Right ventricle myocardium inferior (tissue), 1 donor: Measurements from ENCODE around the gene CCN6. TPM values are rescaled to one million over a fixed set of nuclear protein-coding genes. Genes with fewer than 3 reads are reported as not detected.

Experiments used
- ATAC-seq: fragments of 200-7000 bp; cut with Tn5 transposase; one replicate; pipeline ENCODE4 v1.9.1; 2020; ENCODE audit warnings: mild to moderate bottlenecking, moderate library complexity
- DNase-seq: peaks from one replicate; pipeline ENCODE4 v3.0.0; 2021; ENCODE audit errors: missing footprints
- intact Hi-C: fragments of 100-400 bp; cut with DNase I; formaldehyde crosslinking; loops from one replicate; pipeline ENCODE4 v1.11.0; 2022
- total RNA-seq: library from RNA; stranded (reverse); fragmentation: NEBNext Ultra II Directional; extraction: Animal tissue kit (Norgen Biotek cat#: 25700); gene quantifications from one replicate; pipeline ENCODE4 v1.2.1, GENCODE V29; 2021
- donor health status: DM: no; HTN: yes; CAD: no; lungs with severe emphysema.

The CCN6 gene
- total RNA-seq, 1 donor from 2014 or later: not detected

DNA sequence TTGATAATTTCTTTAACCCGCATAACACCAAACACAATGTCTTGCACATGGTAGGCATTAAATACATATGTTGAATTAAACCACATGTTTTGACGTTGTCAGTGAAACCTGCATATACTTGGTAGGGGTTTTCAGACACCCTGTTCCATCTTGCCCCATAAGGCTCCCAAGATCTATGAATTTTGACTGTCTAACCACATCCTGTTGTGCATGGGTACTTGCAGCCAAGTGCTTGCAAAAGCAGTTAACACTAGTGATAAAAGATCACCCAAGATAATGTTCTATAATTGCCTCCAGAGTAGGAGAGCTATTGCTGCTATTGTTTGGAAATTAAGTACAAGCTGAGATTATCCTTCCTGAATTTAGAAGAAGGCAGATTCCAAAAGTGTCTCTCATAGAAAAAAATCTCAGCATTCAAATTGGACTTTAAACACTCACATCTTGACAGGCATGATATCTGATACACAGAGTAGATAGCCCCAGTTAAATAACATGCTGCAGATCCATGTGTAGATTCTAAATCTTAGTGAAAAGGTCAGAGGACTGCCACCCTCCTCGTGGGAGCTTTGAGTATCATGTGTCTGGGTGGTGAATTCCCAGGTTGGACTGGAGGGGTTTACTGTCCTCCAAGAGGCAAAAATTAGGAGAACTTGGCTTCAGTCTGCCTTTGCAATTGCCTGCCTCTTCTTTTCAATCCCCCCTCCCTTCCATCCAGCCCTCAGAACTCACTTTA lies 25.8 kb upstream of the CCN6 start:
- ATAC-seq (no peak), DNase-seq (no peak)
- intact Hi-C loops: no loop called here

DNA sequence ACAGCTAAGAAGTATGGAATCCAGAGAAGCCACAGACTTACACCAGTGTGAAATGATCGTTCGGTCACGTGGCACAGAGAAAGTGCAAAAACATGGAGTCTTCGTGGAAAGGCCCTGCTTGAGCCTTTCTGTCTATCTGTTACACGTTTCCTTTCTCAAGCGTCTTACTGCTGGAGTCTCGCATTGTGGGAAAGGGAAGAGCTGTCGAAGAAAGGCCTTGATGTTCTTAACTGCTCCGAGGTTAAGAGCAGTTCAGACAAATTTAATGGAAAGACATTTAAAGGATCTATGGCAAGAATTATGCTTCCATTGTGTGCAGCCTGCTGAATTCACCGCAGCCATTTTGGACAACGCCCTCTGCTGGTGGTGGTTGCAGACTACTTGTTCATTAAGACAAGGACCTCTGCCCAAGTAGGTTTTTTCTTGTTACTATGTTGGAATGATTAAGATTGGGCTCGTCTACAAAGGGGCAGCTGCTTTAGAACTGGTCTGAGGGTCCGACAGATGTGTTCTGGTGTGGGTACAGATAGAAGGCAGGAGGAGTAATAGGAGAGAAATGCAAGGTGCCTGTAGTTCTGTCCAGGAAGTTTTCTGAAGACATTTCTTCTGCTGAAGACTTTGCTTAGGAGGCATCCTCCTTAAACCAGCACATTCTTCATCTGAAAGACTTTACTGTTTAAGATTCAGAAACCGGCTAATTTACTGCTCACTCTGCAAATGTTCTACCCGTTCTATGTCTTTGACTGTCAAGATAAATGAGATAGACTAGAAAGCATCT lies 24.7 kb upstream of the CCN6 start:
- DNase-seq: no peak
- intact Hi-C loops: no loop called here
- ATAC-seq: no peak

DNA sequence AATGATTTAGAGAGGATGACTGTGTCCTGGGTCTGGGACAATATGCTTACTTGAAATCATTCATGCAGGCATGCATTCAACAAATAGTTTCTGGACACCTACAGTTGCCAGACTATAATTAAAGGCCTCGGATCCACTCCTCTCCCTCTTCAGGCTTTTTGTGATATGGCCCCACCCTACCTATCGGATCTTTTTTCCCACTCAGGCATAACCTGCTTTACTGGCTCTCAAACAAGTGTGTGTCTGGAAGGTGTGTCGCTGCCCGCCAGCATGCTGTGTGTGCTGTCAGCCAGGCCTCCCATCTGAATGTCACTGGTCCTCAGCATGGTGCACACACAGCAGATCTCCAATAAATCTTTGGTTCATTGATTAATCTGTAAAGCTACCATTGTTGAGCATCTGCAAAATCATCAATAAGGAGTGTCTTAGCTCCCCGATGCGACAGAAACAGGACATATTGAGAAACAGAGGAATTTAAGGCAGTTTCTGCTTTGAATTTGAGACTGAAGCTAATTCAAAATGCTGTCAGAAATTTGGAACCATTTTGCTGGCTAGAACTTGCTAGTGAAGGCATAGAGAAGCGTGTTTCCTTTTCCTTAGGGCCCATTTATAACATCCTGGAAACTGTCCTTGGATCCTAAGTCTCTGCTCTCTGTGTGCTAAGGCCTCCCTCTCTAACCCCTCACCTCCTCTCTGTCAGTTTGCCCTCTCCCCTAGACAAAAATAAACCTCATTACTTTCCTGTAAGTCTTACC lies 23.5 kb upstream of the CCN6 start:
- no peak for DNase-seq
- peak; percentile 23 for ATAC-seq
- intact Hi-C loops: no loop called here

DNA sequence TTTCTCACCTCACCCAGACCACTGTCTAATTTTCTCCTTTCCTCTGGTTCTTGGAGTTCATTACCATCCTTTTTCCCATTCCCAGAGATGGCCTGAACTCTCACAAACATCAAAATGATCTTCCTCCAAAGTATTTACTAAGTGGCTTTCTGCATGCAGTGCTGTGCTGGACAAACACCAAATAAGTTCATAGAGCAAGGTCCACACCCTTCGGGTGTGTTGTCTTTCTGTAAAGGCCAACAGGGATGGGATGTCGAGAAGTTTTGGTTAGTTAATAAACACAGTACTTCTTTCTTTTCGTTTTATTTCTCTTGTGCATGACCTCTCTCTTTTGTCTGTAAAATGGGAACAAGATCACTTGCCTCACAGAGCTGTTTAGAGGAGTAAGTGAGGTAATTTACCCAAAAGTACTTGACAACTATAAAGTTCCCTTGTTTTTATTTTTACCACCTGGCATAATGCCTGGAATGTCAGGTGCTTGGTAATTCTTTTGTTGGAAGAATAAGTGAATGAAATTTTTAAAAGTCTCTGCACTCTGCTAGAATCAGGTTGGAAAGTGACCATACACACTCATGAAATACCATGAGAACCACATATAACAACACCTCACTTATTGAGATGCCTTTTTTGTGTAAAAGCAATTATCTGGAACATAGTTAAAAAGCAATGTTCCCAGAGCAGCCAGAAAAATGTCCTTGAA lies 22.8 kb upstream of the CCN6 start:
- ATAC-seq (peak; percentile 39), DNase-seq (no peak)
- intact Hi-C loops: no loop called here

DNA sequence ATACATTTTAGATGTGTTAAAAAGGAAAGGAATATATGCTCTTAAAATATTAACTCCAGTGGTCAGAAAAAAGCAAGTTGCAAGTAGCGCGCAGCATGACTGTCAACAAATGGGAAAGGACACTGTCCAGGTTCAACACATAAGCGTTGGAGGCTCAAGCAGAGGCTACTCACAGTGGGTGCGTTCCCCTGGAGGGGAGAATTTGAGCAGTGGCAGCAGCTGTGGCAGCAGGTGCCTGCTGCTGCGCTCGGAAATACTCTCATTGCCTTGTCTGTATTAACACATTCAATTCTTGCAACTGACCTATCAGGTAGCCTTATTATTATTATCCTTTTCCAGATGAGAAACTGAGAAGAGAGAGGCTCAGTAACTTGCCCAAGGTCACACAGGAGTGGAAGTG lies 21.9 kb upstream of the CCN6 start:
- ATAC-seq (no peak), DNase-seq (no peak)
- intact Hi-C loops: no loop called here

DNA sequence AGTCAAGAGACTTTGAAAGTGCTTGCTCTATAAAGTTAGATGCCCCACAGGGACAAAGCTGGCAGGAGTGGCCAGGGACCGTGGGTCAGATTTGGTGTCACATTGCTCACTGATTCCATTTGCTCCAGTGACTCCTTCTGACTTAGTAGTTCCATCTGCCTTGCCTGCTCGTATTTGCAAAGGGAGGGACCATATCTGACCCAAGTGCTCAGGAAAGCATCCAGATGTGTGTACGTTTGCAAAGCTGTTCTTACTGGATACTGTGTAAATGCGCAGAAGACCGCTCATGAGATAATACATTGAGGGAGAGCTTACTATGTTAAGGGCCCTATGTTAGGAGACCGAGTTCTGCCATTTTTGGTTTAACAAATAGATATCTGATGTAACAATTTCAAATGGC lies 21.2 kb upstream of the CCN6 start:
- intact Hi-C loops: no loop called here
- no peak for DNase-seq
- ATAC-seq: no peak

DNA sequence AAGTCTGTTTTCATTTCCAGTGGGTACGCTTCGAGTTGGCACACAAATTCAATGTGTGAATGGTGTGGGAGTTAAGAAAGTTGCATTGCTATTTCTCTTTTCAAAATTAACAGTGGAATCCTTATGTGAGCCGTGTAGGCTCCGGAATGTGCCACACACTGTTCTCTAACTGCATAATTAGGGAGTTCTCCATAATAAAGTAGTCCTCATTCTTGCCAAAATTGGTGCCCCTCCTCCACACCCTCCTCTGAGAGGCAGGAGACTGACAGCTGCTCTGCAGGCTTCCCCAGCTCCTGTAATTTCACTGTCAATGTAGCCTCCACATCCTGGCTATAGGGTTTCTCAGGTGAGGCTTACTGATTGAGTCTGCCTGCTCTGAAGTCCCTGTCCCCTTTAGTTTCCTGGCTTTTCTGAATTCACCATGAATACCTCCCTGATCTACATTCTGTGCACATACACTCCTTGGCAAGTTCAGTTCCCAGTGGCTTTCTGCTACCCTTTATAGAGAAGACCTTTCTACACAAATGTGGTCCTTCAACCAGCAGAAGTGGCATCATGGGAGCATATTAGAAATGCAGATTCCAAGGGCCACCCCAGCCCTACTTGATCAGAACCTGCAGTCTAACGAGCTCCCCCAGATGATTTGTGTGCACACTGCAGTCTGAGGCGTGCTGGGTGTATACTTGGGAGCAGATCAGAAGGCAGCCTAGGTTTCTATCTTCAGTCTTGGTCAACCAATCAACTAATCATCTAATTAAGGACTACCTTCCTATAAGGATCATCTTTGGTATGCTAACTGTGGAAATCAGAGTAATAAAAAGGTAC lies 19.9 kb upstream of the CCN6 start:
- DNase-seq (no peak), ATAC-seq (no peak)
- intact Hi-C loops: no loop called here

DNA sequence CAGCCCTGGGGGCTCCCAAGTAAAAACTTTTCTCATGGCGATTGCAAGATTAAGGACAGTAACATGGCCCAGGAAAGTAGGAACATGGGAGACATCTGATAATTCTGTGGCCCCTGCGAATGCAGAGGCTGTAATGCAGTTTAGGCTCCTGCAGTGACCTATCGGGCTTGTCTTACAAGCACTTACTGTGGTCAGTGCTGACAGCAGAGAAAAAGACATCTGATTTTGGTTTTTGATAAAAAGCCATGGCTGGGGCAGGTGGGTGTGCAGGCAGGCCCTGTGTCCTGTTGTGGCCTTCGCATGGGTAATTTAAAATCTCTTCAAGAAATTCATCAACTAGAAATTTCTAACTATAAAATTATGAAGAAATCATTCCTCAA lies 19.3 kb upstream of the CCN6 start:
- ATAC-seq: no peak
- no peak for DNase-seq
- intact Hi-C loops: no loop called here

DNA sequence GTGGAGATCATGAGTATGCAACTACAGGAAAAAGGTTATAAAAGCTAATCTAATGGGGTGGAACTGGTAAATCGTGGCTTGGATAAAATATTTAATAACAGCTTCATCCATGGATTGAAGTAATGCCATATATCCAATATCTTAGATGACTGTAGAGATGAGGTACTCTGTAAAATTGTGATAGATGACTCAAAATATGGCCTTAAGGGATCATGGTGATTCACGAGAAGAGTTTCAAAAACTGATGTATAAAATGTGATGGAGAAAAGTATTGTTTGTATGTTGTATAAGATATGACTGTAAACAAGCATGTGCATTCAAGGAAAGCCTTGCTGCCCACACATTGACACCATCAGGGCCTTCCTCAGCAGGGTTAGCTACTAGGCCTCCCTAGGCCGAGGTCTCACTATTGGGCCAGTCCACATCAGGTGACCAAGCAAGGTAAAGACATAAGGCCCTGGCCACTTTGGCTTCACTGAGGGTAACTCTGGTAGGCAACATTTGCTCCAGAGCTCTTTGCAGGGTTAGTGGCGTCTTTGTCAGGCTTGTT lies 17.7 kb upstream of the CCN6 start:
- ATAC-seq (no peak), DNase-seq (no peak)
- intact Hi-C loops: no loop called here

DNA sequence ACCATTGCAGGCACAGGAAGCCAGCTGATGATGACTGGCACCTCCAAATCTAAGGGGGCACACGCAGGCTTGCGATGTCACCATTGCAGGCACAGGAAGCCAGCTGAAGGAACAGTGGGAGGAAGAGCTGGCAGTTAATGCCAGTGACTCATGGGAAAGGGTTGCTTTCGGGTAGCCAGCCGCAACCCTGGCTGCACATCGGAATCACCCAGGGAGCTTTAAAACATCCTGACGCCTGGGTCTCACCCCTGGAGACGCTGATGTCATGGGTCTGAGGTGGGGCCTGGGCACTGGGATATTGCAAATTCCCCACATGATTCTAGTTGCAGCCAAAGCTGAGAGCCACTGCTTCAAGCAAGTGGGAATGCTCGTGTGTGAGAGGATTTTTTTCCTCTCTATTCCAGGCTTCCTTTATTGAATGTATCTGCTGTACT lies 16.1 kb upstream of the CCN6 start:
- ATAC-seq (peak; percentile 88), DNase-seq (peak; percentile 76)
- intact Hi-C loops: no loop called here

DNA sequence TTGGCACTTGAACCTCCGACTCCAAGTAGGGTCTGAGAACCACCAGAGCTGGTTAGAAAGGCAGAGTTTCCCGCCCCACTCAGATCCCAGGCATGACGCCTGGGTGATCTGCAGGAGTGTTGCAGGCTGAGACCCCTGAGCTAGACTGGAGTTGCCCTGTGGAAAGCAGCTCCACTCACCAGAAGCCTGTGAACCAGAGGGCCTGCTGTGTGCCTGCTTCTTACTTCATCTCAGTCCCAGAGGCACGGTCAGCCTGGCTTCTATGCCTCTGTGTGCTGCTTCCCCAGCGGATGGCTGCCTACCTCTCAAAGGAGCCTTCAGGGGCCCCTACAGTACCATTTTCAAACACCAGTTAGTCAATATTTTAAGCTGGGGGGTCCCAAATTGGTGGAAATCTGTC lies 15.6 kb upstream of the CCN6 start:
- intact Hi-C loops: no loop called here
- ATAC-seq (peak; percentile 23), DNase-seq (no peak)

DNA sequence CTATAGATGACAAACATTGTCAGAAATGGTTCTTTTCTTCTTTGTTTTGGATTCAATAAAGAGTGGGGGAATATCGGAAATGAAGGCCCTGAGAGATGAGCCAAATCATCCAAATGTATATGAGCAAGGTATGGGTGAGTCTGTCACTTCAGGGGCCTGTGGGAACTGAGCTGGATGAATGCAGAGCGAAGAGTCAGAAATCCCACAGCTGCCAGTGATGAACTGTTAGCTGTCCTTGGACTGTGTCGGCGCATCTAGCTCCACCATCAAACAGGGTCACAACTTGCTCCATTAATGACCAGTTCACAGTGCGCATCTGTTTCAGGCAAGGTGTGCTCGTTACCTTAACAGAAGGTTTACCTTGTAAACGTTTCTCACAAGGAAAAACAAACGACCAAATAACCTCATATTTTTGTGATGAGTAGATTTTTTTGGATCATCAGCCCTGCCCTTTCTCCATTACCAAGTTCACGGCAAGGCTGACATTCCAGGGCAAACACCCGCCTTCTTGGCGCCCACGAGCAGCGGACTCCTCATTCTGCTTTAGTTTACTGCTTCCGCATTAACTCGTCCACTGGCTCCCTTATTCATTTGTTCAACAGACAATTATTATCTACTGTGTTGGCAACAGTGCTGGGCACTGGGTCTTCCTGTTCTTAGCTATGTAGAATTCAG lies 15.0 kb upstream of the CCN6 start:
- DNase-seq (no peak), ATAC-seq (no peak)
- intact Hi-C loops: no loop called here

DNA sequence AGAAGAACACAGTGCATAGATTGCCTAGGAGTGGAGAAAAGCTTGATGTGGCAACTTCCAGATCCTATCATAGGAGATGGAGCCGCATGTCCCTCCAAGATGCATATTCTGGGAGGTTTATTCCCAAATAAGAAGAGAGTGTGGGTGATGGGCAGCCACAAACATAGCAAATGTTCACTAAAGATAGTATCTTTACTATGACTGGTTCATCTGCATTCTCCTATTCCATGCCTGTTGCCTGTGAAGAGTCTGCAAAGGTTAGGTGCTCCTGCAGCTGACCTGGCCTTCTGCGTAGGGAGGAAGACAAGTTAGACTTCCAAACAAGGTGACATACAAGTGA lies 14.5 kb upstream of the CCN6 start:
- intact Hi-C loops: no loop called here
- ATAC-seq: no peak
- DNase-seq: no peak

DNA sequence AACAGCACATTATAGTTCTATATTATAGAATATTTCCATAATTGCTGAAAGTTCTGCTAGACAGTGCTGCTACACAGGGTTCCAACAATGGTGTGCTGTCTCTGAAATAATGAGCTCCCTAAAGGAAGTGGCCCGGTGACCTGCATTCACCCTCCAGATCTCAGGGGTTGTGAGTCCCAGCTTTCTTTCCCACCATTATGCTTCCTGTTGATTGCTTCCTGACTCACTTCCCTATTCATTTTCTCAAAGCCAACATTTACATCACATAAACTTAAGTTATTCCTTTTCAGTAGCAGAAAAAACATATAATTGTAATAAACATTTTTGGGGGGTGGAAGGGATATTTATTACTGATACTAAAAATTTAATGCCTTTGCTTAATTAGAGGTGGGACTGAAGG lies 12.9 kb upstream of the CCN6 start:
- ATAC-seq: no peak
- DNase-seq: no peak
- intact Hi-C loops: loop anchor here (5.0 kb wide), 2 partner anchors 39 to 784 kb away; a partner anchor contains a TSS

DNA sequence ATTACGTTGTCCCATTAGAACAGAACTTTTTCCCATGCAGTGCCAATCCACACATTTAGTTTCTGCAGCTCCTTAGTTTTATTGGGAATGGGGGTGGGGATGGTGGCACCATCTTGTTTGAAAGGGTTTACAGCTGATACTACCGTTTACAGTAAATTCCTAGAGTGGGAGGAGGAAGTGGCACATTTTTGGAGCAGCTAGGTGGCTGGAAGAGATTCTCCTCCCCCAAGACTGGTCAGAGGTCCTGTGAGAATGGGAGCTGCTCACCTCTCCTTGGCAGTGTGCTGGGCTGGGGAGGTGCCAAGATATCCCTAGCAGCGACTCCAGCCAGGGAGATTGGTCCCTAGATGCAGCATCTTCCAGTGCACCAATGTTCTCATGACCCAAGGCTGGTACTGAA lies 12.4 kb upstream of the CCN6 start:
- intact Hi-C loops: loop anchor here (5.0 kb wide), 2 partner anchors 39 to 784 kb away; a partner anchor contains a TSS
- ATAC-seq (no peak), DNase-seq (no peak)

DNA sequence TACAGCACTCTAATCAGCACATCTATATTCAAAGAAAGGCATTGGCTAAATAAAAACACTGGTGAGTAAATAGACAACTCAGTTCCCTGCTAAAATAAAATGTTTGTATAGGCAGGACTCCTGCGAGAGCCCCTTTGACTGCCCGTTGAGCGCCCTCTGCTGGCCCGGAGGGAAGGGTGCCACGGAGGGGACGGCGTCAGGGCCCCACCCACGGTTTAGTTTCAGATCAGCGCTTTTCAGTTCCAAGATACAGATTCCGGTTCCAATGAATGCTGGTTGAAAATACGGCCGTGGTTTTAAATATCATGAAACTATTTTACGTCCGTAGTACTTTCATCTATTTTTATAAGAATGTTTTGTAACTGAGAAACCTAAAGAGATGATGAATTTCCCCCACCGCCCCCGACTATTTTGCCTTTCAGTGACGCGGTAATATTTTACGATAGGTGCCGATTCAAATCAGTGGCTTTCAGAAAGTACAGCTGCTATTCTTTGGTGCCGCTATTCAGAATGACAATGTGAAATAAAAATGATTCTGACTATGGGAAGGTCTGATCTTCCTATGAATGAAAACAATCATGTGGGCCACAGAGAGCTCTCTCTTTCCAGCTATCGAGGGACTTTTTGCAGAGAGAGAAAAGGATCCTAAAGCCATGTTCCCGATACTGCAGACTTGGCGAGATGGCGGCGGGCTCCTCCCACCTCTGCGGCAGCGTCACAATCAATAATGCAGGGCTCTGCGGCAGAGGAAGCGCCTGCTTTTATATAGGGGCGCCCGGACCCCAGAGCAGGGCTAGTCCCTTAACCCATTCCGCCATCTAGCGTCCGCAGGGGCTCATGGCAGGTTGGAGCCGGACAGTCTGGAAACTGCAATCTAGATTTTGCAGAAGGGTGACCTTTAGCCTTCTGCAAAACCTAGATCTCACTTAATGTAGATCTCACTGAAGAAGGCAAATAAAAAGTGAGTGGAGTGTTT lies 10.6 kb upstream of the CCN6 start:
- ATAC-seq: peak; percentile 95
- DNase-seq: peak; percentile 92
- intact Hi-C loops: loop anchor here (1.0 to 5.0 kb wide), 4 partner anchors 41 to 786 kb away; partner anchors contain the start of gene FYN
